Epithelial cell of esophagus (primary cell): ENCODE measurements around the gene NDRG4.

Source experiments
- DNase-seq: peaks from one replicate; pipeline ENCODE4 v3.0.0; 2010; ENCODE audit warnings: low read depth
- H3K4me3 ChIP-seq: 2 replicates; pipeline ENCODE4 v1.5.1; 2011; ENCODE audit warnings: mild to moderate bottlenecking, low read length, control low read depth
- TF ChIP-seq, protein P1 (sequence below): IDR thresholded peaks from 2 replicates; pipeline ENCODE4 v1.5.1; 2011; ENCODE audit warnings: low read depth, mild to moderate bottlenecking, low read length, control low read depth, inconsistent platforms; ENCODE audit not compliant: insufficient read depth; ENCODE audit errors: missing control alignments

The NDRG4 gene

DNA sequence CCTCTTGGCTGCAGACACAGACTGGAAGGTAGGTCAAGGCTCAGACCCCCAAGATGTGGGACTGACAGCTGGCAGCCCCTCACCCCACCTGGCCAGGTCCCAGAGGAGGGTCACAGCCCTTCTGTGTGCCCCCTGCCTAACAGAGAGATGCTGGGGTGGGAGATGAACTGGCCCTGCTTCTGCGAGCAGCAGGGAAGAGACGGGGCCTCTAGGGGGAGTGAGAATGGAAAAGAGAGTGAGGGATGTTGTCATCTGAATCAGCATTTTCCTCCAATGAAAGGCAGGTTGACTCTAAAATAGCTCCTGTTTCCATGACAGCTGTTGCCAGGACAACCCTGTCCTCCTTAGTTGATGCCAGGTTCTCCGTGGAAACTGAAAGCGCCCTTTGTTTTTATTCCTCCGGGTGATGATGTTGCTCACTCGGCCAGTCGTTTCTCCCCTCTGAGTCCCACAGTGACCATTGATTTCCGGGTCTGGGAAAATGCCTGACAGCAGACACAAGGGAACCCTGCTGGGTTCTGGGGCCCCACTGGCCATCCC lies 4.9 kb upstream of the NDRG4 start:
- peak; percentile 87 for DNase-seq
- no peak overlapping the region for H3K4me3 ChIP-seq

DNA sequence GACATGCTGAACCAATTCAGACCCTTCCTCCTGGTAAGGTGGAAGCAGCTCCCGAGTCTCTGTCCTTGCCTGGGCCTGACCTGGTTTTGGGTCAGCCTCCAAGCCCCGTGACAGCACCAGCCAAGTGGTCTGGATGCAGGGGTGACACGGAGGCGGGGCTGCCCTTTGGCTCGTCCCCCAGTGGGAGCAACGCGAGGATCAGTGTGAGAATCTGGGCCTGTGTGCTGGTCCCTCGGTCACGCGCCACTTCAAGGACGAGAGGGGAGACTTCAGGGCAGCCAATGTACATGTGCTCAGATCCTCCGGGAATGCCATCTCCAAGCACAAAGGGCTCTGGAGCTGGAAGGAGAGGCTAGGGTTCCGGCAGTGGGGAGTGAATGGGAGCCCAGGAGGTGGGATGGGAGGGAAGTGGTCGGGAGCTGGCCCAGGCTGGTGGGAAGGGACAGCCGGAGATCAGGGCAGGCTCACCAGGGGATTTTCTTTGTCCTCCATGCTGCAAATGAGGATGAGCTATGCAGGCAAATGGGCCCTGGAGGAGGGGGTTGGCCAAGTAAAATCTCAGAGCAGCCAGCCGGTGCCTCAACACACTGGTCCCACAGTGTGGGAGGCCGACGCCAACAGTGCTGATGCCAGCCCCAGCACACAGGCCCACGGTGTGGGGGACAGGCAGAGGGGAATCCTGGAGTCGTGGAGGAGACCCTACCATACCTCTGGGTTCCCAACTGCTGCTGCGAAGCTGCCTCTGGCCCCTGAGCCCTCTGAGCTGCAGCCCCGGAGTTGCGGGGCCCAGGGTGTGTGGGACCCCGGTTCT lies 4.2 kb upstream of the NDRG4 start:
- H3K4me3 ChIP-seq = no peak overlapping the region
- DNase-seq = no peak
- TF ChIP-seq, protein P1, sequence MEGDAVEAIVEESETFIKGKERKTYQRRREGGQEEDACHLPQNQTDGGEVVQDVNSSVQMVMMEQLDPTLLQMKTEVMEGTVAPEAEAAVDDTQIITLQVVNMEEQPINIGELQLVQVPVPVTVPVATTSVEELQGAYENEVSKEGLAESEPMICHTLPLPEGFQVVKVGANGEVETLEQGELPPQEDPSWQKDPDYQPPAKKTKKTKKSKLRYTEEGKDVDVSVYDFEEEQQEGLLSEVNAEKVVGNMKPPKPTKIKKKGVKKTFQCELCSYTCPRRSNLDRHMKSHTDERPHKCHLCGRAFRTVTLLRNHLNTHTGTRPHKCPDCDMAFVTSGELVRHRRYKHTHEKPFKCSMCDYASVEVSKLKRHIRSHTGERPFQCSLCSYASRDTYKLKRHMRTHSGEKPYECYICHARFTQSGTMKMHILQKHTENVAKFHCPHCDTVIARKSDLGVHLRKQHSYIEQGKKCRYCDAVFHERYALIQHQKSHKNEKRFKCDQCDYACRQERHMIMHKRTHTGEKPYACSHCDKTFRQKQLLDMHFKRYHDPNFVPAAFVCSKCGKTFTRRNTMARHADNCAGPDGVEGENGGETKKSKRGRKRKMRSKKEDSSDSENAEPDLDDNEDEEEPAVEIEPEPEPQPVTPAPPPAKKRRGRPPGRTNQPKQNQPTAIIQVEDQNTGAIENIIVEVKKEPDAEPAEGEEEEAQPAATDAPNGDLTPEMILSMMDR = no peak

More for the DNA sequence above, 4.9 kb upstream of the NDRG4 start:
- TF ChIP-seq, protein P1 = peak; percentile 49

DNA sequence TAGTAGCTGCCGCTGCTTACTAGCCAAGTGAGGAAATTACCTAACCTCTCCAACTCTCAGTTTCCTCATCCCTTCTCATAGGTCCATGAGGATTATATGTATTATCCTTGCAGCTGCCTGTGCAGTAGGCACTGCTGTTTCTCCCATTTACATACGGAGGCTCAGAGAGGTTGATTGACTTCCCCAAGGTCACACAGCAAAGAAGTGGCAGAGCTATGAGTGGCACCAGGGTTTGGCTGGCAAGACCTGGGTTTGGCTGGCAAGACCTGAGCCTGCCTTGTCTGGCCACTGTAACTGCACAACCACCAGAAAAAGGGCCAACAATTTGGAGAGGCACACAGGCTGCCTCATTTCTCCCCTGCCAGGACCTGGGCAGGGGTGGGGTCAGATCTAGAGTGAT lies 2.5 kb upstream of the NDRG4 start:
- TF ChIP-seq, protein P1 = no peak
- no peak for DNase-seq
- H3K4me3 ChIP-seq = no peak overlapping the region

DNA sequence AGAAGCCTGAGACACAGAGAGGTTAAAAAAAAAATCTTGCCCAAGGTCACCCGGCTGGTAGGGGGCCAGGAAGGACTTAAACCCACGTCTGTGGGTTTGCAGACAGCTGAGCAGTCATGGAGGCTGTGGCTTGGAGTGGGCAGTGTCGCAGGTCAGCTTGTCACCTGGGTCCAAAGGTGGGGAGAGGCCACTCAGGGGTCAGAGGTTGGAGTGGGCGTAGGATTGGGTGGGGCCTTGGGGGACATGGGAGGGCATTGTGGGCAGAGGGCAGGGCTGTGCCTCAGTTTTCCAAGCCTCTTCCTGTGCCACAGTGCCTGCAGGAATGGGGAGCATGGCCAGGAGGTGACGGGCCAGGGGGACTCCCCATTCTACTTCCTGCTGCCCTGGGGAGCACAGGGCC lies 2.0 kb upstream of the NDRG4 start:
- DNase-seq = no peak
- TF ChIP-seq, protein P1 = no peak
- H3K4me3 ChIP-seq = no peak overlapping the region

DNA sequence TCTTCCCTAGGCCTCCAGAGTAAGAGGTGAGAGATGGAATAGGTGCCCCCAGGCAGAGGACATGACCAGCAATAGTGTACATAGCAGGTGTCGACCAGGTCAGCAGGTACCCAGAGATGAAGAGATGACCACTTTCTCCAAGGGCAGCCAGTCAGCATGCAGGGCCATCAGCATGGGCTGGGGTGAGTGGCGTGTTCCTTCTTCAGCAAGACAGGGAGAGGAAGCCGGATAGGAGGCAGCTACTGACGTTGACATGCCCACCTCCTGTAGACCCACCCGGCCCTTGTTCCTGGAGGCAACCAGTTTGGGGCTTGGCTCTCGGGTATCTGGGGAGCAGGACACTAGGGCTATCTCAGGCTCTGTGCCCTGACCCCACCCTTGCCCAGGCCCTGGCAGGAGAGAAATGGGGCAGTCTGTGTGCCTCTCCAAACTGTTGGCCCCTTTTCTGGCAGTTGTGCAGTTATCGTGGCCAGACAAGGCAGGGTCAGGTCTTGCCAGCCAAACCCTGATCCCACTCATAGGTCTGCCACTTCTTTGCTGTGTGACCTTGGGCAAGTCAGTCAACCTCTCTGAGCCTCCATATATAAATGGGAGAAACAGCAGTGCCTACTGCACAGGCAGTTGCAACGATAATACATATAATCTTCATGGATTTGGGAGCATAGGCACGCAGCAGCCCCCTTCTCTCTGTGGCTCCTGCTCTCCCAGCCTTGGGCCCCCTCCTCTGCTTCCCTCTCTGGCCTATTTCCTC lies 1.4 kb upstream of the NDRG4 start:
- no peak for DNase-seq
- H3K4me3 ChIP-seq = no peak overlapping the region
- TF ChIP-seq, protein P1 = no peak

DNA sequence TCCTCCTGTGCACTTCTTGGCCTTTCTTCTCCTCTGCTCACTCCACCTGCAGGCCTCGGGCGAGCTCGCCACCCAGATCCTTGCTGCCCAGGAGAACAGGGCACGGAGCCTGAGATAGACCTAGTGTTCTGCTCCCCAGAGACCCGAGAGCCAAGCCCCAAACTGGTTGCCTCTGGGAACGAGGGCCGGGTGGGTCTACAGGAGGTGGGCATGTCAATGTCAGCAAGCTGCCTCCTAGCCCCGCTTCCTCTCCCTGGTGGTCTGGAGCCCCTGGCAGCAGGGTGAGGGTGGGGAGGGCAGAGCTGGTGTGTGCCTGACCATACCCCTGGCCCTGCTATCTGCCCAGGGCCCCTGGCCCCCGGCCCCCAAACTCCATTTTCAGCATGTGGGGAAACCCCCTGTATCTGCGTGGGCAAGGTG lies 841 bp upstream of the NDRG4 start:
- TF ChIP-seq, protein P1 = no peak
- no peak overlapping the region for H3K4me3 ChIP-seq
- no peak for DNase-seq
